Activated CD4-positive, alpha-beta T cell treated with anti-CD3 and anti-CD28 coated beads, Interleukin-2, amount 50 U/mL, for 24 hours (primary cell): ENCODE results near the gene SLC14A1.
"Not testable (repeated sequence)": the region's sequence is repeated elsewhere in the genome, so short reads cannot be mapped to it uniquely, and the experiment has no call there.

Source experiments
- DNase-seq, 2 donors: peaks; one replicate each; pipeline ENCODE4 v3.0.0-alpha.2; 2020; ENCODE audit warnings: low read depth in 1 of 2, low spot score in 1 of 2

The SLC14A1 gene

DNA sequence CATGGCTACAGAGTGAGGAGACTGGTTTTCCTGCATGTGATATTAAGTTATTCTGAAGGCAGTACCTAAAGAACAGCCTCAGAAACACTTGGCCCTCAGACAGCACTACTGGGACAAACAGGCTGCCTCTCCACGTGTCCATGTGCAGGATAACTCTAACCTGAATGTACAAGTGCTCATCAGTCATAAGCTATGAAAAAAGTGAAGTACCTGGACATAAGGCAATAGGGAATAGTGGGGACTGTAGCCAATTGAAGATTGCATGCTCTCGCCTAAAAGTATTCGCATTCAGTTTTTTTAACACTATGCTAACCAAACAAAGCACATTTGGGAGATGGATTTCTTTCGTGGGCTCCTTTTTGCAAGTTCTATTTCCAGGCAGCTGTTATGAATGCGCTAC is 33.0 kb downstream of the SLC14A1 start:
- DNase-seq, result no peak

DNA sequence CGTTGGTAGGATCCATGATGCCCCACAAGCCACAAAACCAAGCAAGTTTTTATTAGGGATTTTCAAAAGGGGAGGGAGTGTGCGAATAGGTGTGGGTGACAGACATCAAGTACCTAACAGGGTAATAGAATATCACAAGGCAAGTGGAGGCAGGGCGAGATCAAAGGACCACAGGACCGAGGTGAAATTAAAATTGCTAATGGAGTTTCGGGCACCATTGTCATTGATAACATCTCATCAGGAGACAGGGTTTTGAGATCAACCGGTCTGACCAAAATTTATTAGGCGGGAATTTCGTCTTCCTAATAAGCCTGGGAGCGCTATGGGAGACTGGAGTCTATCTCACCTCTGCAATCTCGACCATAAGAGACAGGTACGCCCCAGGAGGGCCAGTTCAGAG is 33.7 kb downstream of the SLC14A1 start:
- DNase-seq, result not testable (repeated sequence)

DNA sequence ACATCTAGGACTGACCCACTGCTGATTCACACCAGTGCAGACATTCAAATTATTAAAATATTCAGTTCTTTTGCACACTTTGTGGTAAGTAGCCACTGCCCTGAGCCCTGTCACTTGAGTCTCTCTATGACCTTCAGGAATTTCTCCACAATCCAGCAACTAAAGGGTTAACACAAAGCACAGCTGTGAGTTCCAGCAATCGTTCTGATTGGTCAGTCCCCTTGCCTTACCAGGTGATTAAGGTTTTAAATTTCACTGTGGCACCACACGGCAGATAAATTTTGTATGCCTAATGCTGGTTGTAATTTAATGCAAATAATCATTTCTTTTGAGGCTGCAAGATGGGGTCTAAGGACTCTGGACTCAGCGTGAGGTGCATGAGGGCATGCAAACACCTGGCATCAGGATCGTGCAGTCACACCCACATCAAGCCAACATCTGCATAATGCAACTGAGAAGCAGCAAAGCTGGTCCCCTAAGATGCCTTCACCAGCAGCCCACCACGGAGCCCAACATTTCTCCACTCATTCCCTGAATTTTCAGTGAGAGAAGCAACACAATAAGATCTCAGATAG is 36.6 kb downstream of the SLC14A1 start:
- no peak for DNase-seq

DNA sequence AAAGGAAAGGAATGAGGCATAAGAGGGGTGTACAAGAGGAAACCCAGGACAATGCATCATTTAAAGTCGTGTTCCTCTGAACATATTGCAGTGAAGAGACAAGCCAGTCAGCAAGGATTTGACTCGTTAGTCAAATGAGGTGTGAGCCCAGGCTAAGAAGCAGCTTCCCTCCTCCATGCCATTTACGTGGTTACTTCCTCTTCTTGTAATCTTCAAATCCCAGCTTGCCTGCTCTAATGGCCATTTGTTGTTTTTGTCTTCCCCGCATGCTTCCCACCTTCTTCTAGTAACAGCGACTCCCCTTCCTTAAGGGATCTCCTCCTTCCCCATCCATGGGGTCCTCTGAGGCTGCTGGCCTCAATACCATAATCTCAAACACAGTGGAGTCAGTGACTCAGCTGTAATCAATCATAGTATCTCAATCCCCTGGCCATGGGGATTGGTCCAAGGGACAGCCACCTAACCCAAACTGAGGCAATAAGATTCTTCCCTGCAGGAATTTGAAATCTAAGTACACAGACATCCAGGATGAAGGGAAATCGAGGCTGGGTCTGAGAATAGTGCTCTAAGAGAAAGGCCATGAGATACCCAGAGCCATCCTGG is 37.6 kb downstream of the SLC14A1 start:
- no peak for DNase-seq

DNA sequence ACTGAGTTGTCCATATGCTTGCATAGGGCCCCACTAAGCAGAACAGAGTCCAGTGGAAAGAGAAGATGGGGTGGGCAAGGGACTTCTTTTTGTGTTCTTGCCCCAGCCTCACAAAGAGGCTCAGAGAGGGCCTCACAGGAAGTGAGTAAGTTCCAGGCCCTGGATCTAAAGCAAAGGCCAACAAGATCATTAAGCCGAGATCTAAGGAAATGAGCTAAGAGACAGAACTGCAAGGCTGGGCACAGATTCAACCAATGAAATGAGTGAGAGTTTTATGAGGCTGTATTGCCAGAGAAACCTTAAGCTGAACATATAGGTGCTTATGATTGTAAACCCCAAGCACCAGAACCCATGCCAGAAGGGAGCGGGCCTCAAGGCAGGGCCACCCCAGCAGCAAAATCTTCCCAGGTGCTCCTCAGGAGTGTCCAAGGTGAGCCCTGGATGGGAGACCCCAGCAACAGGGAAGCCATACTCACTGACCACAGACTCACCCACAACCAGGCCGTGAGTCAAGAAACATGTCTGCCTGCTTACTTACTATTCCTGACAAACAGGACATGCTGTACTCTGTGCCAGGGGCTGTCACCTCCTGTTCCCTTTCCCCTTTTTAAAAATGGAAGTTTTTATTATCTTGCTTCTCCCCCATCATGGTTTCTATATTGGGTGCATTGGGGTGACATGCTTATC is 40.2 kb downstream of the SLC14A1 start:
- DNase-seq, result no peak

DNA sequence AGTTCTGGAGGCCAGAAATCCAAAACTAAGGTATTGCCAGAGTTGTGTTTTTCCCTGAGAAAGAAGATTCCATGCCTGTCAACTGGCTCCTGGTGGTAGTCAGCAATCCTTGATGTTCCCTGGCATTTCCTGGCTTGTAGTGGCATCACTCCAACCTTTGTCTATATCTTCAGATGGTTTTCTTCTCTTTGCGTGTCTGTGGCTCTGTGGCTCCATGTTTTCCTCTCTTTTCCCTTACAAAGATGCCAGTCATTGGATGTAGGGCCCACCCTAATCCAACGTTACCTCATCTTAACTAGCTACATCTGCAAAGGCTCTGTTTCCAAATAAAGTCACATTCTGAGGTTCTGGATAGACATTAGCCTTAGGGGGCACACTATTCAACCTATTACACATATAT is 41.8 kb downstream of the SLC14A1 start:
- no peak for DNase-seq

DNA sequence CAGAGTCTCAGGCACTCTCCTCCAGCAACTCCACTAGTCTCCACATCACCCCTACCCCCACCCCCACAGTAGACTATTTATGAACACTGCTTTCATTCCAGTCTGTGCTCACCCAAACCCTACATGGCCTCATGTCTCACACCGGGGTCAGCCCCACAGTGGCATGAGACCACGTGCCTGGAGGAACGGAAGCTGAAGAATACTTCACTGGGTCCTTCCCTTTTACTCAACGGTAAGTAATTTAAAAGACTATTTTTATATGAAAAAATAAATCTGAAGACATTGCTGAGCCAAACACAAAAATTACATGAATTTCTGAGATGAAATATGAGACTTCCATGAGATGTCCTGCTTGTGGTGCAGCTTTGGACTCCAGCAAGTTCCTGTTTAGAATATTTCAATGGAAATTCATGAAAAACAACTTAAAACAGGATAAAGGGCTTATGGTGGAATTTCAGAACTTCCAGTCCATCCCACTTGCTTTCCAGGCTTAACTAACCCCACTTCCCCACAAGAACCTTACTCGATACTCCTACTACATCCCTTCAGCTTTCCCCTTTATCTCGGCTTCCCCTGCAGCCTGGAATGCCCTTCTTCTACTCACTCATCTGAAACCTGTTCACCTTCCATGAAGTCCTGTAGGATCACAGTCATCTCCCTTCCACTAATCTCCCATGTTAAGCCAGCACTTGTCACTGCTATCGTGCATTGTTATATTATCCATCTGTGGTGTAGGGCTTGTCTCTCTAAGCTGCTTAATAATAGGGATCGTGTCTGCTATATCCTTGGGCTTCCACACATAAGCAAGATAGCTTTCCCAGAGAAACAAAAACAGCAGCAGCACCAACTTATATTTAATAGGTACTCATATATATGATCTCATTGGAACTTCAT is 47.9 kb downstream of the SLC14A1 start:
- no peak for DNase-seq

DNA sequence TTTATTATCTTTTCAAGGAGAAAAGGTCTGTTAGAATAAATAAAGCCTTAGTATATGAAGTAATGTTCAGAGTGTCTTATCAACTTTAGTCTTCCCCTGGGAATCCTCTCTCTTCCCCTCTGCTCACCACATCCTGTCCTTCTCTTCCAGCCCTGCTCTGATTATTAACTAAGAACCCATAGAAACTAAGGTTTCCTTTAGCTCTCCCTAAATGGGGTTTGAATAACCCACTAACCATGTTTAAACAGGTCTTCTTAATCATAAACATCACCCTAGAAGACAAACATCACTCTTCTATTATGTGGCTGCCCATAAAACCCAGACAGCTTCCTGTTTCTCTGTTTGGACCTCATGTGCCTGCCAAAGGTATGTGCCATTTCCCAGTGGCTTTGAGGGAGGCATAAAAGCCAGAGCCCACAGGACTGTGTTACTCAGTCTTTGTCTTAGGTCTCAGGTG is 50.1 kb downstream of the SLC14A1 start:
- no peak for DNase-seq

DNA sequence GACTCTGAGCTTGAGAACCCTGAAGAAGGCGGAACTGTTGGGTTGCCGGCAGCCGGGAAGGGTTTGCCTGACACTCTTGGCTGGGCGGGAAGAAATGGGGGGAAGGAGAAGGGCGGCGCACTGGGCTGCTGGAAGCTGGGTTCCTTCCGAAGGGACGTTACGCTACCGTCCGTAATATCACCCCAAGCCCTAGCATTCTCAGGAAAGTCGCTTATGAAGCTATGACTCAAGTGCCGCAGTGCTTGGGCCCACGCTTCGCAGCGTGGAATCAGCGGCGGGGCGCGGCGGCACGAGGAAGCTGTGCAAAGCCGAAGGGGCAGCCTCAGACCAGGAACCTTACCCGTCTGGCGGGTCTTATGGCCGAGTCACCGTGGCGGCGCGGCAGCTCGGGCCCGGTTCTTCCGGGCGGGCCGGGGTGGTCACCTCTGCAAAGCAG is 51.3 kb downstream of the SLC14A1 start:
- DNase-seq, result peak; percentile 52 to 72

DNA sequence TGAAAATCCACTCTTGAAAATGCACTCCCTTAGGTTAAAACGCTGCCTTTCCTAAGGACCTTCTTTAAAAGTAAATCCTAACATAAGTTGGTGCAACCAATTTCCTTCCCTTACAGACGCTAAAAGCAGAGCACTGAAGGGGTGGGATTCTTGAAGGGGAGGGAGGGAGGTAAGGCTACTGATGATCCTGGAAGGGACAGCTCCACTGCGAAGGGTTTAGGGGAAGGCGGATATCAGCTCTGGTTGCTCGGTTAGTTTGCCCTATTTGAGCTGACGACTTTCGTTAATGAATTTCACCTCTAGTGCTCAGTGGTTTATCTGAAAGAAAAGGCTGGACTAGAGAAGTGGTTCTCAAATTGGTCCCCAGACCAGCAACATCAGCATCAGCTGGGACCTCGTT is 51.8 kb downstream of the SLC14A1 start:
- DNase-seq, result no peak

DNA sequence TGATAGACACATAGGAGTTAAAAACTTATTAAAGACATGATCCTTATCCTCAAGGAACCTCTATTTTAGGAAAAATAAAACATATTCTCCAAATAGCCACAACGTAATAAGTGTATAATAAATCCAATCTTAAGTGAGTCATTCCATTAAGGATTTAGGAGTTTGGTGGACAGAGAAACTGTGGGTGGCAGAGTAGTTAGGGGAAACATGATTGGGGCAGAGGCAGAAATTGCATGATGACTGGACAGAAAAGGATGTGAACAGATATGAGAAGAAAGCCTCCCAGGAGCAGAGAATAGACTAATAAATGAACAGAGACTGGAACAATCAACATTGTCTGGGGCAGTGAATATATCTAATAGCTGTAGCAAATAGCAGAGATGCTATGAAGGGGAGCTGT is 53.4 kb downstream of the SLC14A1 start:
- no peak for DNase-seq

DNA sequence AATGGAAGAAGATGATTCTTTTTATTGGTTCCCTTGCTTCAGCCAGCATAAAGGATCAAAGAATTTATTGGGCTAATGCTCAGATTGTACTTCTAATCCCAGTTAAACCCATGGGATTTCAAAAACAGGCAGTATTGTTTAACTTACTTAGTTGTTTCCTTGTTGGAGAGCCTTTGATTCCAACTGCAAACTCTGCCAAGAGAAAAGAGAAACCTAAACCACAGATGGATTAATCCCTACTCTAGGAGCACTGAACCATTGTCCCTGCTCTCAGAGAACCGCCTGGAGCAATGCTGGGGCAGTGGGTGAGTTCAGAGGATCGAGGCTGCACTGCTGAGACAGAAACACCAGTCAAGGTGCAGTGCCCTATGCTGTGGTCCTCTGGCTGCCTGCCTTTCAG is 56.6 kb downstream of the SLC14A1 start:
- DNase-seq, result no peak

DNA sequence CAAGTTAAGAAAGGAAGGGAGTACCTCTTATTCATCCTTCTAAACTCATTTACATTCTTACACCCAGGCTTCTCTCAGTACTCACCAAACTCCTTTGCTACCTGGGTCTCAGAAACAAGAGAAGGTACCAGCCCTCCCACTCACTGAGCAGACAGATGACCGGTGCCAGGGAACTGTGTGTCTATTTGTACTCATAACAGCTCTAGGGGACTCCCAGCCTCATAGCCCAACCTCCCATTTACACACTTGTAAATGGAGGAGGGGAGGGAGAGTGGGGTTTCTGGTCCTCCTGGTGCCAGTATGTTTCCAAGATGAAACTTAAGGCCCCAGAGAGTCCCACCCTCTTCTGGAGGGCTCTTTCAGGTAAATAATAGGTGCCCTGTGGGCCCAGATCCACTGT is 58.7 kb downstream of the SLC14A1 start:
- DNase-seq, result no peak

DNA sequence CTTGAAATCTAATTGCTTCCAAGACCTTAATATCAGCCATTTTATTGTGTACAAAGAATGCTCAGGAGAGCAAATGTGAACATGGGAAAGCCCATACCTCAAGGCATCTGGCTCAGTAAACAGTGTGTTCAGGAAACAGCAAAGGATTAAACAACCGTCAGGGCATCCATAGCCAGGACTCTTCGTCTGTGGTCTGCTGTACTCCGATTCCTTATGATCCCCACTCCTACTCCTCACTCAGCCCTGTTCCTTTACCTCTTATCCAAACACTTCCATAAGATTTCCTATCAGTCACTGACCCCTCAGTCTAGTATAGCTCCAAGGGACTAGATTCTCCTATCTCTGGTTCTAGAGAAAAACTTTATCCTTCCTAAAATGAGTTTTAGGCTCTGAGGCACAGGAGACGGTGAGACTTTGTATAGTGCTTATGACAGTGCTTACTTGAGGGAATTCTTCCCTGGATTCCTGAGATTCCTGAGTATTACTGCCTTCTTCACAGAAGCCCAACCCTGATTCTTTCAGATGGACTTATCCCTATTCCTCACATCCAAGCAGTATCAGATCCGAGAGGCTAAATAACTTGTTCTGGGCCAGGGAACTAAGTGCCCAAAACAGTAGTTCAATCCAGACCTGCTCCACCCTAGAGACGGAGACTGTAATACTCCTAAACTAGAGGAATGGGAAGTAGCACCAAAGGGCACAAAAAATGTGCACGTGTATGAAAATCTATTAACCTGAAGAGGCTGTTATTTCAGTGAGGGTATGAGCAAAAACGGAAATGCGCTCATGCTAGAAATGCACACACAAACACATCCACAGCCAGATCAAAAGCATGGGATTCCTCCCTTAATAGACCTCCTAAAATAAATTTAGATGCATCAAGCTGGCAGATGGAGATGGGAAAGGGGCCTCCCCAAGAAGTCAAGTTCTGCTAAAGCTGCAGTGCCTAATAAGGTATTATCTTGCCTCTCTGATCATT is 59.4 kb downstream of the SLC14A1 start:
- no peak for DNase-seq

DNA sequence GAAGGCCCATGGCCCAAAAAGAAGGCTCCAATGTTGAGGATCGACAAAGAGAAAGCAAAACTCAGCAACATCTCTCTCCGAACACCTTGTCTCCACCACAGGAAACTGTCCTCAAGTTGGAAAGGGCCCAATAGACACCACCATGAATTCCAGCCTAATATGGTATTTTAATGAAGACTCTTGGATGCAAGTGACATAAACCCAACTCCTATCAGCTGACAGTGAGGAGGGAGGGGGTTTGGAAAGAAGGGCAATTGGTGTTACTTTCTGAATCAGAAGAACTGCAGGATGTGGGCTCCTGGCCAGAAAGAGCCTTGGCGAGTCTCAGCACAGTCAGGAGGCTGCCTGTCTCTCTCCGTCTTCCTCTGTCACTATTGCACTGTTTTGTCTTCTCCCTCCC is 61.2 kb downstream of the SLC14A1 start:
- DNase-seq, result no peak

DNA sequence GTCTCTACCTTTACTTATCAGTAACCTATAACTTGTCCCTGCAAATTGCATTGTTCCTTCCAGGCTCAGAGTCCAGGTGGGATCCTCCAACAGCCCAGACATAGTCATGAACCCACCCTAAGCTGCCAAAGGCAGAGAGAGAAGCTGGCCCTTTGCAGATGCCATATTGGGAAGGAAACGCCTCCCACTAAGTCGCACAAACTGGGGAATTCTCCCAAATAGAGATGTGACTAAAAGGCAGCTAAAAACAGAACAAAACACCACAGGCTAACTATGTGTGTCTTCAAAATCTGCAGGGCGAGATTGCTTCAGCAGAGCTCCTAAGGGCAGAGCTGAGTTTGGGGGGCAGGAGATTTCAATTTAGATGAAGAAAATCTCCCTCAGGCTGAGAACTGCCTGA is 63.0 kb downstream of the SLC14A1 start:
- no peak for DNase-seq

DNA sequence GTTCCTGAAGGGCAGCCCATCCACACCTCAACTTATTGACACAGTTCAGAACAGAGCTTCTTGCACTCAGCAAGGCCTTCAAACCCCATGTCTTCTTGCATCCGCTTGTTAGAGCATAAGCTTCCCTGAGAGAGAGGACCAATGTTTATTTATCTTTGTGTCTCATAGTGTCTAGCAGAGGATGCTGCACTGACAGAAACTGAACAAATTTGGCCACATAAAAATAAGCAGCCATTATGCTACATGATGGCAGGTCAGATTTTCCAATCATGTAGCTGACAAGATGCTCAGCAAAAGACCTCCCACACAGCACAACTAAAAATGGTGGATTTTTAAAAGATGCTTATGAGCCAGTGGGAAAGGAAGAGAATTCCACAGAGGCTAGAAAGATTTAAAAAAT is 63.4 kb downstream of the SLC14A1 start:
- DNase-seq, result no peak

DNA sequence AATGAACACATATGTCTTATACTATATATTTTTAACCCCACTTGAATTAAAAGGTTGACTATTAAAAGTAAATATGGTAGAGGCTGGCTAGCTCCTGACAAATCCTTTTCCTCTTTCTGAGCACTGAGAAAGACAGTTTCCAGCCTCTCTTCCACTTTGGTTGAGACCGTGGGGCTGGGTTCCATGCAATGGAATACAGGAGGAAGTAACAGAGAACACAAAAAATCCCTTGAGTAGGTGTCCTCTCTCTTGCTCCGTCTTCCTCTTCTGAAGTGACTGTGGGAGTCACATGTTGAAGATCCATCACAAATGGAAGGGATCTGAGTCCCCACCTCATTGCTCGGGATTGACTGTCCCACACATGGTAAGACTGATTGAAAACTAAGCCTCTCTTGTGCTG is 64.9 kb downstream of the SLC14A1 start:
- DNase-seq, result no peak

DNA sequence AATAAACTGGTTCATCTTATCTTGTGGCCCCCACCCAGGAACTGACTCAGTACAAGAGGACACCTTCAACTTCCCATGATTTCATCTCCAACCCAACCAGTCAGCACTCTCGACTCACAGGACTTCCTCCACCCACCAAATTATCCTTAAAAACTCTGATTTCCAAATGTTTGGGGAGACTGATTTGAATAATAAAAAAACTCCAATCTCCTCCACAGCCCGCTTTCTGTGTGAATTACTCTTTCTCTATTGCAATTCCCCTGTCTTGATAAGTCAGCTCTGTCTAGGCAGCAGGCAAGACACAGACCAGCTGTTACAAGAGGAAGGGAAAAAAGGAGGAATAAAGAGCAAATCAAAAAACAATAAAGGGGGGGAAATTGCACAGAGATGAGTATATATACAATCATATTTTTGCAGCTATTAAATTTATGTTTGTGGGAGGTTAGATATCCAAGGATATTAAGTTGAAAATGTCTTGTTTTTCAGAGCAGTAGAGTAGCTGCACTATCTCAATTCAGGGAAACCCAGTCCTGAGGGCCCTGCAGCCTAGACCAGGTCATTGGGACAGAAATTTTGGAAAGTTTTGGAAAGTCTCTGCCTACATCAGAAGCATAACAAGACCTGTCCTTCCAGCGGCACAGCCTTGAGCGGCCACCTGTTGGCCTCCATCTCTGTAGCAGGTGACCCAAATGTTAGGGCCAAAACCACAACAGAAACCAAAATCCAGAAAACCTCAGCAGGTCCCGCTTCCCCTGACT is 68.7 kb downstream of the SLC14A1 start:
- DNase-seq, result no peak
